Measurements from ENCODE around the gene RLF. TPM values are rescaled to one million over a fixed set of nuclear protein-coding genes. Genes with fewer than 3 reads are reported as not detected.
A peak's percentile ranks its signal among the peaks of the same experiment; 100 is the strongest.
"Not testable (repeated sequence)": the region's sequence is repeated elsewhere in the genome, so short reads cannot be mapped to it uniquely, and the experiment has no call there.

The RLF gene
- polyA plus RNA-seq, 1 experiment, result 11.0 TPM

GRCh38 chr1:40187399-40187798 lies 26.2 kb downstream of the RLF start:
- TF ChIP-seq CTCF (IDR thresholded peaks at IDR 0.05; ENCODE audit: low read depth, low read length), result no peak
- 0 out of 2 replicates have a peak, but pooled peaks cover 3% of the 10 kb centered on the region for H3K9me3 ChIP-seq (ENCODE audit: control insufficient read depth, insufficient read depth, low read length)
- ChIA-PET POLR2A (no interaction called here), CTCF (interaction anchor here (1.0 kb wide), 1 partner anchor 35 kb away, joined by 3 read pairs; no protein-coding TSS in a partner anchor)
- no peak overlapping the region for H3K4me3 ChIP-seq (ENCODE audit: low read depth, low read length)
- no peaks in the 10 kb centered on the region for H3K27me3 ChIP-seq (ENCODE audit: control insufficient read depth, insufficient read depth, low read length)
- H3K27ac ChIP-seq (ENCODE audit: low read depth, low read length), result no peak overlapping the region
- DNase-seq (ENCODE audit: low read depth, low spot score), result no peak

GRCh38 chr1:40194639-40195038 lies 33.5 kb downstream of the RLF start:
- H3K9me3 ChIP-seq (ENCODE audit: control insufficient read depth, insufficient read depth, low read length); CTCF ChIA-PET; POLR2A ChIA-PET; DNase-seq (ENCODE audit: low read depth, low spot score); H3K27ac ChIP-seq (ENCODE audit: low read depth, low read length); H3K4me3 ChIP-seq (ENCODE audit: low read depth, low read length); H3K27me3 ChIP-seq (ENCODE audit: control insufficient read depth, insufficient read depth, low read length): not testable (repeated sequence)

GRCh38 chr1:40197656-40198055 lies 36.5 kb downstream of the RLF start:
- DNase-seq (ENCODE audit: low read depth, low spot score), result no peak
- POLR2A ChIA-PET, result no interaction called here
- TF ChIP-seq CTCF (IDR thresholded peaks at IDR 0.05; ENCODE audit: low read depth, low read length), result peak; percentile 20; the same call in 1 of the 2 replicates

GRCh38 chr1:40199126-40199525 lies 37.9 kb downstream of the RLF start:
- ChIA-PET CTCF (no interaction called here), POLR2A (no interaction called here)
- H3K9me3 ChIP-seq (ENCODE audit: control insufficient read depth, insufficient read depth, low read length), result no peaks in the 10 kb centered on the region
- H3K27ac ChIP-seq (ENCODE audit: low read depth, low read length), result no peak overlapping the region
- TF ChIP-seq CTCF (IDR thresholded peaks at IDR 0.05; ENCODE audit: low read depth, low read length), result no peak
- DNase-seq (ENCODE audit: low read depth, low spot score), result no peak
- no peak overlapping the region for H3K4me3 ChIP-seq (ENCODE audit: low read depth, low read length)
- no peaks in the 10 kb centered on the region for H3K27me3 ChIP-seq (ENCODE audit: control insufficient read depth, insufficient read depth, low read length)

More at GRCh38 chr1:40197656-40198055, 36.5 kb downstream of the RLF start:
- no peaks in the 10 kb centered on the region for H3K27me3 ChIP-seq (ENCODE audit: control insufficient read depth, insufficient read depth, low read length)
- no peak overlapping the region for H3K4me3 ChIP-seq (ENCODE audit: low read depth, low read length)
- no peaks in the 10 kb centered on the region for H3K9me3 ChIP-seq (ENCODE audit: control insufficient read depth, insufficient read depth, low read length)
- CTCF ChIA-PET, result interaction anchor here (0.6 to 1.4 kb wide), 8 partner anchors 27 to 213 kb away, joined by 3 to 4 read pairs (median 3); no protein-coding TSS in a partner anchor
- no peak overlapping the region for H3K27ac ChIP-seq (ENCODE audit: low read depth, low read length)

GRCh38 chr1:40204856-40205255 lies 43.7 kb downstream of the RLF start:
- POLR2A ChIA-PET, result interaction anchor here (0.7 kb wide), 1 partner anchor 544 kb away, joined by 7 read pairs; no protein-coding TSS in a partner anchor
- no peak for TF ChIP-seq CTCF (IDR thresholded peaks at IDR 0.05; ENCODE audit: low read depth, low read length)
- H3K4me3 ChIP-seq (ENCODE audit: low read depth, low read length), result no peak overlapping the region
- H3K9me3 ChIP-seq (ENCODE audit: control insufficient read depth, insufficient read depth, low read length), result no peaks in the 10 kb centered on the region
- no peaks in the 10 kb centered on the region for H3K27me3 ChIP-seq (ENCODE audit: control insufficient read depth, insufficient read depth, low read length)
- CTCF ChIA-PET, result interaction anchor here (0.6 to 2.7 kb wide), 3 partner anchors 21 to 134 kb away, joined by 3 to 10 read pairs (median 4); no protein-coding TSS in a partner anchor
- H3K27ac ChIP-seq (ENCODE audit: low read depth, low read length), result no peak overlapping the region
- no peak for DNase-seq (ENCODE audit: low read depth, low spot score)

All from AG04450 (cell line).